ENCODE results near the gene AK1. TPM values are rescaled to one million over a fixed set of nuclear protein-coding genes. Genes with fewer than 3 reads are reported as not detected.

The AK1 gene
- total RNA-seq, 2 experiments from 2014 or later = 12.1 to 14.8 TPM

GRCh38 chr9:127818574-127818973, 58.9 kb downstream of the AK1 start:
- H3K4me3 Mint-ChIP-seq = no peak overlapping the region
- DNase-seq (no peak), ATAC-seq (no peak)
- no peak overlapping the region for H3K27ac Mint-ChIP-seq
- no peak for TF ChIP-seq CTCF (IDR thresholded peaks at IDR 0.05)
- no peaks in the 10 kb centered on the region for H3K9me3 Mint-ChIP-seq
- no peaks in the 10 kb centered on the region for H3K27me3 Mint-ChIP-seq
- intact Hi-C loops (cut with micrococcal nuclease) = no loop called here
- CTCF ChIA-PET = interaction anchor here (0.7 to 1.9 kb wide), 2 partner anchors 51 to 84 kb away, joined by 3 to 5 read pairs; no protein-coding TSS in a partner anchor
- peaks cover 8% of the 10 kb centered on the region for H3K36me3 Mint-ChIP-seq (ENCODE audit: low read depth)
- H3K4me1 Mint-ChIP-seq (ENCODE audit: low read depth) = no peaks in the 10 kb centered on the region
- POLR2A ChIA-PET = interaction anchor here (0.6 to 2.0 kb wide), 6 partner anchors 9 to 52 kb away, joined by 3 to 8 read pairs (median 3); partner anchors contain the start of gene FPGS

- intact Hi-C loops (cut with micrococcal nuclease) = no loop called here
- Mint-ChIP-seq H3K4me3 (no peak overlapping the region), H3K27me3 (no peaks in the 10 kb centered on the region), H3K4me1 (ENCODE audit: low read depth) (no peaks in the 10 kb centered on the region), H3K27ac (no peak overlapping the region), H3K36me3 (ENCODE audit: low read depth) (peaks cover 12% of the 10 kb centered on the region), H3K9me3 (no peaks in the 10 kb centered on the region)
- ATAC-seq = no peak
- POLR2A ChIA-PET = interaction anchor here (0.6 to 2.0 kb wide), 6 partner anchors 8 to 52 kb away, joined by 3 to 8 read pairs (median 3); partner anchors contain the start of gene FPGS
- DNase-seq = no peak
- CTCF ChIA-PET = interaction anchor here (0.7 to 1.9 kb wide), 3 partner anchors 52 to 83 kb away, joined by 3 to 5 read pairs (median 3); no protein-coding TSS in a partner anchor
- TF ChIP-seq CTCF (IDR thresholded peaks at IDR 0.05) = no peak
These were observed 59.5 kb downstream of the AK1 start for GRCh38 chr9:127817881-127818434.

- POLR2A ChIA-PET = interaction anchor here (0.5 to 2.1 kb wide), 5 partner anchors 9 to 36 kb away, joined by 3 to 8 read pairs (median 3); partner anchors contain the start of gene FPGS
- no peaks in the 10 kb centered on the region for H3K27me3 Mint-ChIP-seq
- no peak for TF ChIP-seq CTCF (IDR thresholded peaks at IDR 0.05)
- H3K4me1 Mint-ChIP-seq (ENCODE audit: low read depth) = no peaks in the 10 kb centered on the region
- H3K9me3 Mint-ChIP-seq = no peaks in the 10 kb centered on the region
- CTCF ChIA-PET = interaction anchor here (0.6 to 1.0 kb wide), 2 partner anchors 11 to 71 kb away, joined by 3 read pairs; no protein-coding TSS in a partner anchor
- H3K27ac Mint-ChIP-seq = no peak overlapping the region
- intact Hi-C loops (cut with micrococcal nuclease) = no loop called here
- H3K36me3 Mint-ChIP-seq (ENCODE audit: low read depth) = peaks cover 13% of the 10 kb centered on the region
- DNase-seq (no peak), ATAC-seq (no peak)
- no peak overlapping the region for H3K4me3 Mint-ChIP-seq
These were observed 60.7 kb downstream of the AK1 start for GRCh38 chr9:127816728-127817127.

Small RNAs within 50 kb of the gene (microRNA-seq; reads per million reads assigned to microRNA genes)
- not detected for gene MIR4672 (ENCODE audit: borderline microRNAs expressed, borderline replicate concordance)

Other genes with a start within 250 kb of the AK1 start
- gene CFAP157, start 170.7 kb downstream of the AK1 start, total RNA-seq = under 1 TPM in 1 of 2 experiments, not detected in 1; 0.11 TPM
- gene PTRH1, start 162.0 kb downstream of the AK1 start, total RNA-seq = 10 to 100 TPM; 15.9 to 16.0 TPM
- 1 to 10 TPM; 2.1 to 2.3 TPM for gene TTC16, start 161.6 kb downstream of the AK1 start, total RNA-seq
- gene TOR2A, start 142.4 kb downstream of the AK1 start, total RNA-seq = 10 to 100 TPM; 14.4 to 16.1 TPM
- 10 to 100 TPM; 29.9 to 30.3 TPM for gene SH2D3C, start 99.0 kb downstream of the AK1 start, total RNA-seq
- 10 to 100 TPM; 86.2 to 91.6 TPM for gene CDK9, start 91.6 kb downstream of the AK1 start, total RNA-seq
- gene FPGS, start 74.8 kb downstream of the AK1 start, total RNA-seq = 10 to 100 TPM; 79.8 to 80.4 TPM
- 10 to 100 TPM; 14.2 to 15.0 TPM for gene ENG, start 23.0 kb downstream of the AK1 start, total RNA-seq
- 10 to 100 TPM; 36.9 to 38.8 TPM for gene ST6GALNAC6, start 21.9 kb upstream of the AK1 start, total RNA-seq
- gene ST6GALNAC4, start 39.4 kb upstream of the AK1 start, total RNA-seq = 10 to 100 TPM; 34.3 to 34.9 TPM
- gene PIP5KL1, start 53.1 kb upstream of the AK1 start, total RNA-seq = 1 to 10 TPM; 1.7 to 2.5 TPM
- gene DPM2, start 60.2 kb upstream of the AK1 start, total RNA-seq = 10 to 100 TPM; 41.3 to 43.9 TPM
- gene EEIG1, start 103.3 kb upstream of the AK1 start, total RNA-seq = 10 to 100 TPM; 79.7 to 81.5 TPM
- 10 to 100 TPM in 1 of 2 experiments, 1 to 10 TPM in 1; 8.4 to 11.8 TPM for gene NAIF1, start 189.6 kb upstream of the AK1 start, total RNA-seq
- 10 to 100 TPM; 12.9 to 14.6 TPM for gene SLC25A25, start 190.6 kb upstream of the AK1 start, total RNA-seq